Endothelial cell of umbilical vein (primary cell): ENCODE measurements around the gene TGDS.

Experiments
- CTCF ChIP-seq, 2 donors: IDR thresholded peaks; 1 replicate in 1 of 2; 2 replicates in 1 of 2; pipeline ENCODE4 v1.5.1; 2011; ENCODE audit warnings: low read length in 2 of 2, mild to moderate bottlenecking in 2 of 2, moderate library complexity in 2 of 2, control low read depth in 1 of 2, inconsistent platforms in 1 of 2, low read depth in 1 of 2; ENCODE audit not compliant: insufficient read depth in 1 of 2; ENCODE audit errors: extremely low read depth in 1 of 2
- EZH2 ChIP-seq: IDR thresholded peaks from 2 replicates; pipeline ENCODE4 v1.6.1; 2012; ENCODE audit warnings: borderline replicate concordance, low read depth, mild to moderate bottlenecking, moderate library complexity, low read length, inconsistent platforms; ENCODE audit not compliant: severe bottlenecking
- FOS ChIP-seq: IDR thresholded peaks from 2 replicates; pipeline ENCODE4 v1.6.1; 2011; ENCODE audit warnings: mild to moderate bottlenecking, low read length, moderate library complexity, borderline replicate concordance; ENCODE audit not compliant: insufficient read depth
- GATA2 ChIP-seq: IDR thresholded peaks from 2 replicates; pipeline ENCODE4 v1.7.0; 2011; ENCODE audit warnings: low read depth, mild to moderate bottlenecking, moderate library complexity, mixed read lengths, low read length; ENCODE audit not compliant: insufficient read length, insufficient read depth
- POLR2A ChIP-seq: IDR thresholded peaks from 2 replicates; pipeline ENCODE4 v1.6.1; 2012; ENCODE audit warnings: low read depth, mild to moderate bottlenecking, control low read depth, low read length
- POLR2AphosphoS5 ChIP-seq: IDR thresholded peaks from 2 replicates; pipeline ENCODE4 v1.6.1; 2012; ENCODE audit warnings: low read depth, mild to moderate bottlenecking, control low read depth, low read length, moderate library complexity; ENCODE audit not compliant: insufficient read depth
- TF ChIP-seq, protein P1 (sequence below): IDR thresholded peaks from 2 replicates; pipeline ENCODE4 v1.6.1; 2011; ENCODE audit not compliant: insufficient read depth, insufficient read length

DNA sequence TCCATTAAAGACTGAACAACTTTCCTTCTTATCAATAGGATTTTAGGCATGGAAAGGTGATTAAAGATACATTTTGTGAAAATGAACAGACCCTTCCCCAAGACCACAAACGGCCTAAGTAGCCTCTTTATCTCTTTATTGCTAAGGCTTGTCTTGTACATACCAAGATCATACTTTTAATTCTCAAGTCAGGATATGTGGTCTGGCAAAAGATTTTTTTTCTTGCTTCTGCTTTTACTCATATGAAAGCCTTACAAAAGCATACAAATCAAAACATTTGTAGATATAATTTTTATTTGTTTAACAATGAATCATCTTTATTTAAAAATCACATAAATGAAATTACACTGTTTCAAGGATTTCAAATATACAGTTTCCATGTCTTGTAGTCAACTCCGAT is 35.8 kb downstream of the TGDS start:
- TF ChIP-seq CTCF (IDR thresholded peaks at IDR 0.05; ENCODE audit: extremely low read depth in 1 of 2, insufficient read depth in 1 of 2, low read depth in 1 of 2, low read length in 2 of 2) (no peak), POLR2A (no peak), POLR2AphosphoS5 (no peak), EZH2 (no peak), GATA2 (no peak), FOS (no peak)
- TF ChIP-seq, protein P1, sequence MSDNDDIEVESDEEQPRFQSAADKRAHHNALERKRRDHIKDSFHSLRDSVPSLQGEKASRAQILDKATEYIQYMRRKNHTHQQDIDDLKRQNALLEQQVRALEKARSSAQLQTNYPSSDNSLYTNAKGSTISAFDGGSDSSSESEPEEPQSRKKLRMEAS = no peak
